ENCODE results near the gene MROH8.
A peak's percentile ranks its signal among the peaks of the same experiment; 100 is the strongest.

The MROH8 gene

DNA sequence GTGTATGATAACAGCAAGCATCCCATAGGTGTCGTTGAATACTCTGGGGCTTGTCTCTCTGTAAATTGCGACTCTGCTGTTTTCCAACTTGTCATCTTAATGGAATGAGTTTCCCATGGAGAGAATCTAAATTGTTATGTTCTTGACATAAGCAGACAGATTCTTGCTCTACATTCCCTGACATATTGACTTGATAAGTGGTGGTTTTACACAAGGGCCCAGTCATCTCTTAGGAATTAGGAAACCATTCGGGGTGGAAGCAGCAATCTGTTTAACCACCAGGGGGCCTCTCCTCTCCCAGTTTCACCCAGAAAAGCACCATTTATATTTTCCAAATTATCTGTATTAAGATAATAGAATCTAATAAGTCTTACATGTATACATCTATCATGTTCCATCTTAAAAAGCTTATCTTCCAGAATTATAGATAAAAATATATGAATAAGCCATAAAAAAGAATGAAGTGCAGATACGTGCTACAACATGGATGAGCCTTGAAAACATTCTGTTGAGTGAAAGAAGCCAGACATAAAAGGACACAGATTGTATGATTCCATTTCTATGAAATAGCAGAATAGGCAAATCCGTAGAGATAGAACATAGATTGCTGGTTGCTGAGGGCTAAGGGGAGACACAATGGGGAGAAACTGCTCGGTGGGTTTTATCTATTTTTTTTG, 23.1 kb upstream of the MROH8 start:
- Histone ChIP-seq H3K9ac (ENCODE audit: low read length) (no peak overlapping the region), H3K27me3 (replicated peaks; ENCODE audit: insufficient read depth, low read length) (no peaks in the 10 kb centered on the region), H3K79me2 (ENCODE audit: low read length) (peaks cover 89% of the 10 kb centered on the region), H3F3A (ENCODE audit: insufficient read depth, low read length) (no peaks in the 10 kb centered on the region), H2AFZ (ENCODE audit: low read length) (no peak overlapping the region), H3K36me3 (replicated peaks; ENCODE audit: insufficient read depth, low read length) (peaks cover 38% of the 10 kb centered on the region), H4K20me1 (ENCODE audit: insufficient read depth, low read length) (peaks cover 8% of the 10 kb centered on the region; the same call in 1 of the 2 replicates), H3K4me3 (ENCODE audit: low read length) (no peak overlapping the region), H3K27ac (ENCODE audit: low read length) (no peak overlapping the region), H3K4me2 (ENCODE audit: low read depth, low read length) (no peak overlapping the region), H3K9me2 (replicated peaks; ENCODE audit: insufficient read depth, low read length) (no peaks in the 10 kb centered on the region), H3K4me1 (ENCODE audit: low read length) (no peaks in the 10 kb centered on the region), H3K9me3 (replicated peaks; ENCODE audit: insufficient read depth, low read length) (no peaks in the 10 kb centered on the region)
- DNase-seq: no peak
- TF ChIP-seq EZH2phosphoT487 (IDR thresholded peaks at IDR 0.05; ENCODE audit: low read length): no peak
- no peak for TF ChIP-seq EZH2 (optimal IDR thresholded peaks at IDR 0.05; ENCODE audit: low read depth, low read length)
- TF ChIP-seq, protein P1, sequence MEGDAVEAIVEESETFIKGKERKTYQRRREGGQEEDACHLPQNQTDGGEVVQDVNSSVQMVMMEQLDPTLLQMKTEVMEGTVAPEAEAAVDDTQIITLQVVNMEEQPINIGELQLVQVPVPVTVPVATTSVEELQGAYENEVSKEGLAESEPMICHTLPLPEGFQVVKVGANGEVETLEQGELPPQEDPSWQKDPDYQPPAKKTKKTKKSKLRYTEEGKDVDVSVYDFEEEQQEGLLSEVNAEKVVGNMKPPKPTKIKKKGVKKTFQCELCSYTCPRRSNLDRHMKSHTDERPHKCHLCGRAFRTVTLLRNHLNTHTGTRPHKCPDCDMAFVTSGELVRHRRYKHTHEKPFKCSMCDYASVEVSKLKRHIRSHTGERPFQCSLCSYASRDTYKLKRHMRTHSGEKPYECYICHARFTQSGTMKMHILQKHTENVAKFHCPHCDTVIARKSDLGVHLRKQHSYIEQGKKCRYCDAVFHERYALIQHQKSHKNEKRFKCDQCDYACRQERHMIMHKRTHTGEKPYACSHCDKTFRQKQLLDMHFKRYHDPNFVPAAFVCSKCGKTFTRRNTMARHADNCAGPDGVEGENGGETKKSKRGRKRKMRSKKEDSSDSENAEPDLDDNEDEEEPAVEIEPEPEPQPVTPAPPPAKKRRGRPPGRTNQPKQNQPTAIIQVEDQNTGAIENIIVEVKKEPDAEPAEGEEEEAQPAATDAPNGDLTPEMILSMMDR (IDR thresholded peaks at IDR 0.05; ENCODE audit: low read length): peak; percentile 66

DNA sequence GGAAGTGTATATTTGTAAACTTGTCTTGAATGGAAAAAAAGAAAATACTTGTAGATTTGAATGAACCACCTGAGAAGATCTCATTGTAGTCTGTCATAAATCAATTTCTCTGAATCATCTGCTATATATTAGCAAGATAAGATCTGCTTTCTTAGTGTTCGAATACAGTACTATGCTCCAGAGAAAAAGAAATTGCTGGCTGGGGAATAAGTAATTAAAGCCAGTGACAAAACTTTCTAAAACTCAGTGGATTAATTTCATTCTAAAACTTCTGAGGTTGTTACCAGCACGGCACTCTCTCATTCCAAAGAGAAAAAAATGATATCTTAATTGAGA, 22.4 kb upstream of the MROH8 start:
- Histone ChIP-seq H3K27me3 (replicated peaks; ENCODE audit: insufficient read depth, low read length) (no peaks in the 10 kb centered on the region), H3K4me2 (ENCODE audit: low read depth, low read length) (no peak overlapping the region), H3K36me3 (replicated peaks; ENCODE audit: insufficient read depth, low read length) (peaks cover 38% of the 10 kb centered on the region)

DNA sequence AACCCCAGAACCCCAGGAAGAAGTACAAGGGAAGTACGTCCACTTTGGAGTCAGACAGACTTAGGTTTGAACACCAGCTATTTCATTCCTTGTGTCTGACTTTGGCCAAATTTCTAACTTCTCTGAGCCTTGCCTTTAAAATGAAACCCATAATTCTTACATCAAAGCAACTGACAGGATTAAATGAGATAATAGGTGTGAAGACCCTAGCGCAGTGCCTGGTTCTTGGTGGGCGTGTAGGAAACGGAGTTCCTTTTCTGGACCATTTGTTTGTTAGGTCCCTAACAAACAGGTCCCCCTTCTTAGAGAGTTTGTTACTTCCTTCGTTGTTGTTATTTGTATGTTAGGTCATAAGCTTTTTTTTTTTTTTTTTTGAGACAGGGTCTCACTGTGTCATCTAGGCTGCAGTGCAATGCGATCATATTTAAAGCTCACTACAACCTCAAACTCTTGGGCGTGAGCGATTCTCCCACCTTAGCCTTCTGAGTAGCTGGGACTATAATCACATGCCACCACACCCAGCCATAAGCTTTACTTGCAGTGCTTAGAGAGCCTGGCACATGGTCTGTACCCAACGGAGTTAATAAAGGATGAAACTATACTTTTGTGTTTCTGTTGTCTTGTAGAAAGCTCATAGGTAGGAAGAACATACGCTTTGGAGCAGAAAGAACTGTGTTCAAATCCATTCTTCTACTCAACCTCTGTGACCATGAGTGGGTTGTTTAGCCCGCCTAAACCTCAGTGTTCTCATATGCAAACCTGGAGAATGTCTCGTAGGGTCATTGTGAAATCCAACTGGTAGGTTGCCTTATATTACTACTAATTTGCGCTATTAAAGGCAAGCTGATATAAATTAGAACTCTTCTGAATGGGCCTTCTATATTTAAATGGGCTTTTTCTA, 21.8 kb upstream of the MROH8 start:
- no peak overlapping the region for H3K4me3 ChIP-seq (ENCODE audit: low read length)
- H3K9me2 ChIP-seq (replicated peaks; ENCODE audit: insufficient read depth, low read length): no peaks in the 10 kb centered on the region
- H2AFZ ChIP-seq (ENCODE audit: low read length): no peak overlapping the region
- H3K4me1 ChIP-seq (ENCODE audit: low read length): no peaks in the 10 kb centered on the region
- TF ChIP-seq EZH2 (optimal IDR thresholded peaks at IDR 0.05; ENCODE audit: low read depth, low read length): no peak
- TF ChIP-seq, protein P1 (IDR thresholded peaks at IDR 0.05; ENCODE audit: low read length): no peak
- TF ChIP-seq EZH2phosphoT487 (IDR thresholded peaks at IDR 0.05; ENCODE audit: low read length): no peak
- no peak overlapping the region for H3K27ac ChIP-seq (ENCODE audit: low read length)
- peaks cover 37% of the 10 kb centered on the region for H3K36me3 ChIP-seq (replicated peaks; ENCODE audit: insufficient read depth, low read length)
- H3K9ac ChIP-seq (ENCODE audit: low read length): no peak overlapping the region
- H3K27me3 ChIP-seq (replicated peaks; ENCODE audit: insufficient read depth, low read length): no peaks in the 10 kb centered on the region
- H3K9me3 ChIP-seq (replicated peaks; ENCODE audit: insufficient read depth, low read length): no peaks in the 10 kb centered on the region
- H3K4me2 ChIP-seq (ENCODE audit: low read depth, low read length): no peak overlapping the region
- no peaks in the 10 kb centered on the region for H3F3A ChIP-seq (ENCODE audit: insufficient read depth, low read length)
- peaks cover 96% of the 10 kb centered on the region for H3K79me2 ChIP-seq (ENCODE audit: low read length)
- H4K20me1 ChIP-seq (ENCODE audit: insufficient read depth, low read length): peaks cover 18% of the 10 kb centered on the region
- no peak for DNase-seq

More for the DNA sequence above, 22.4 kb upstream of the MROH8 start:
- Histone ChIP-seq H3K4me1 (ENCODE audit: low read length) (no peaks in the 10 kb centered on the region), H3K9ac (ENCODE audit: low read length) (no peak overlapping the region), H3K9me2 (replicated peaks; ENCODE audit: insufficient read depth, low read length) (no peaks in the 10 kb centered on the region), H2AFZ (ENCODE audit: low read length) (no peak overlapping the region), H3K79me2 (ENCODE audit: low read length) (peaks cover 92% of the 10 kb centered on the region), H3K27ac (ENCODE audit: low read length) (no peak overlapping the region), H3K9me3 (replicated peaks; ENCODE audit: insufficient read depth, low read length) (no peaks in the 10 kb centered on the region), H4K20me1 (ENCODE audit: insufficient read depth, low read length) (peaks cover 14% of the 10 kb centered on the region), H3F3A (ENCODE audit: insufficient read depth, low read length) (no peaks in the 10 kb centered on the region), H3K4me3 (ENCODE audit: low read length) (no peak overlapping the region)
- TF ChIP-seq EZH2phosphoT487 (IDR thresholded peaks at IDR 0.05; ENCODE audit: low read length): no peak
- no peak for TF ChIP-seq EZH2 (optimal IDR thresholded peaks at IDR 0.05; ENCODE audit: low read depth, low read length)
- TF ChIP-seq, protein P1 (IDR thresholded peaks at IDR 0.05; ENCODE audit: low read length): no peak
- no peak for DNase-seq
